Sigmoid colon (tissue), 7 donors: ENCODE measurements around the gene SPOP. TPM values are rescaled to one million over a fixed set of nuclear protein-coding genes. Genes with fewer than 3 reads are reported as not detected.

ENCODE experiments used
- DNase-seq: peaks from one replicate; pipeline ENCODE4 v3.0.0-alpha.2; 2019
- H3K27ac ChIP-seq, 4 donors: fragments of 200-600 bp; sonication (generic); one replicate each; pipeline ENCODE4 v1.5.1; 2016 to 2019; ENCODE audit warnings: mild to moderate bottlenecking in 1 of 4
- H3K27me3 ChIP-seq, 3 donors: fragments of 200-600 bp; sonication (generic); one replicate each; pipeline ENCODE4 v1.5.1; 2019; ENCODE audit warnings: mild to moderate bottlenecking in 1 of 3
- H3K36me3 ChIP-seq, 4 donors: fragments of 200-600 bp; sonication (generic); one replicate each; pipeline ENCODE4 v1.5.1; 2016 to 2019
- H3K4me1 ChIP-seq, 4 donors: fragments of 200-600 bp; sonication (generic); one replicate each; pipeline ENCODE4 v1.5.1; 2017 to 2019
- H3K4me3 ChIP-seq, 4 donors: fragments of 200-600 bp; sonication (generic); one replicate each; pipeline ENCODE4 v1.5.1; 2017 to 2019; ENCODE audit warnings: mild to moderate bottlenecking in 2 of 4, moderate library complexity in 1 of 4
- H3K9me3 ChIP-seq, 4 donors: fragments of 200-600 bp in 3 of 4; sonication (generic) in 3 of 4; one replicate each; pipeline versions ENCODE4 v1.5.1 to v1.6.1; 2013 to 2019
- EP300 ChIP-seq, 4 donors: sonication (generic); formaldehyde crosslinking; IDR thresholded peaks; one replicate each; pipeline ENCODE4 v1.6.1; 2017; ENCODE audit warnings: antibody characterized with exemption in 4 of 4
- POLR2A ChIP-seq, 2 donors: fragments of 450-650 bp; IDR thresholded peaks; one replicate each; pipeline ENCODE4 v1.6.1; 2016; ENCODE audit warnings: antibody characterized with exemption in 2 of 2, mild to moderate bottlenecking in 2 of 2, moderate library complexity in 2 of 2
- POLR2AphosphoS5 ChIP-seq, 4 donors: sonication (generic); formaldehyde crosslinking; IDR thresholded peaks; one replicate each; pipeline ENCODE4 v1.6.1; 2017; ENCODE audit warnings: antibody characterized with exemption in 4 of 4
- WGBS, 2 donors: extraction: QIAGEN DNeasy Blood & Tissue Kit; methylation state at CpG; one replicate each; pipeline ENCODE4 v1.1.7; 2013; 5-methylcytosine and 5-hydroxymethylcytosine counted together
- intact Hi-C: fragments of 100-400 bp; cut with DNase I; formaldehyde crosslinking; loops from one replicate; pipeline ENCODE4 v1.15.1; 2023
- polyA plus RNA-seq, 3 donors: library from polyadenylated mRNA; stranded (reverse); fragments of 200-250 nt; gene quantifications; one replicate each; pipeline ENCODE4 v1.2.3, GENCODE V29; 2013
- total RNA-seq, 4 donors: library from RNA; depleted of rRNA; stranded (reverse); fragments of >200 nt; gene quantifications; one replicate each; pipeline ENCODE4 v1.1.0, GENCODE V29; 2016
- TF ChIP-seq, protein P1 (sequence below), 4 experiments: fragments of 450-650 bp in 3 of 4; fragments of 200-600 bp in 1 of 4; IDR thresholded peaks; one replicate each; pipeline ENCODE4 v1.5.1; 2016 to 2019; ENCODE audit warnings: antibody characterized with exemption in 4 of 4, mild to moderate bottlenecking in 3 of 4, moderate library complexity in 2 of 4
- donor health status: healthy with polysubstance abuse.
- donor health status: Bipolar disorder and iron deficiency.
- donor health status: healthy.

SPOP gene
- total and polyA plus RNA-seq, 7 donors = 33.0 to 332 (median 226) TPM

DNA sequence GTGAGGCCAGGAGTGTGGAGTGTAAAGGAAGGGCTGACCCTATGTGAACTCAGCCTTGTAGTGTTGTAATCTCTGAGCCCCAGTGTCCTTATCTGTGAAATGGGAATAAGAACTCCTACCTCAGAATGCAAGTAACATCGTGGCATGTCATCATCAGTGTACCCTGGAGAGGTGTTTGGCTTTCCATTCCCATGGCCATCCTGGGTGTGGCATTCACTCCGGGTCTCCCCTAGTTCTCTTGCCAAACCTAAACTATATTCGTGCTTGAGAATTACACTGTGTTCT lies 100.3 kb downstream of the SPOP start:
- WGBS, 2 donors = 18 to 63% methylated on average over 3 of the region's 3 CpGs
- no peak for TF ChIP-seq POLR2A (IDR thresholded peaks at IDR 0.05)
- peak in 1 of 4 donors; percentile 5 for TF ChIP-seq POLR2AphosphoS5 (IDR thresholded peaks at IDR 0.05)
- DNase-seq = no peak
- H3K4me3 ChIP-seq = peak overlapping the region; percentile 81 to 85 (median 84)
- H3K27ac ChIP-seq = peak overlapping the region; percentile 85 to 96 (median 90)
- H3K9me3 ChIP-seq = no peaks in the 10 kb centered on the region
- no peaks in the 10 kb centered on the region for H3K27me3 ChIP-seq
- H3K36me3 ChIP-seq = peaks cover 0 to 8% (median 0%) of the 10 kb centered on the region in 4 donors
- peaks cover 0 to 58% (median 52%) of the 10 kb centered on the region in 4 donors for H3K4me1 ChIP-seq
- intact Hi-C loops = loop anchor here (5.0 kb wide), 2 partner anchors 35 to 100 kb away; partner anchors contain the start of gene SPOP

DNA sequence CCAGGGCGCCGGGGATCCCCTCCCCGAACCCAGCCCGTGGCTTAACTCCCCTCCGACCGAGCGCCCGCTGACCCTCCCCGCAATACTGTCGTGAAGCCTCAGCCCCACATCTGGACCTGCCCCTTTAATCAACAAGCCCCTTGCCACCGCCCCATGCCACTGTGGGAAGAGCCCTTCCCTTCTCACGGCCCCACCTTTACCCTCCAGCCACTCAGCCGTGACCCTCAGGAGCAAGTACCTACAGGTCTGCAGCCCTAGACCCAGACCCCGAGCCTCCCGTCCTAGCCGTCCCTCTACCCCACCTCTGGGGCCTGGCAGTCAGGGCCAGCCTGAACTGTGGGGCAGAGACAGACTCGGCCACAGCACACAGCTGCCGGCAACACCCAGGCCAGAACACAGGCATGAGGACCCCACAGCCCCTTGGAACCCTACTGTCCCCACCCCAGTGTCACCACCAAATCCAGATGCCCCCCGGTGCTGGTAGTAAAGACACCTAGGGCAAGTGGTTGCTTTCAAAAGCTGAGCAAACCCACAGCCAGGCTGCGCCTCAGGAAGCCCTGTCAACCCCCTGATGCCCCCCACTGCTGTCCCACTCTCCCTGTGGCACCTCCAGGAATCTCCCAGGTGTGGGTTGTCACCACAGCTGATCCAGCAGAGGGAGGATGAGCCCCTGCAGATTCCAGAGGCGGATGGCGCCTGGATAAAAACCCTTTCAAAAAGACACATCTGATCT lies 100.8 kb downstream of the SPOP start:
- H3K36me3 ChIP-seq = peaks cover 0 to 8% (median 0%) of the 10 kb centered on the region in 4 donors
- peak overlapping the region; percentile 85 to 96 (median 90) for H3K27ac ChIP-seq
- H3K4me1 ChIP-seq = peaks cover 0 to 58% (median 50%) of the 10 kb centered on the region in 4 donors
- peak overlapping the region; percentile 81 to 85 (median 84) for H3K4me3 ChIP-seq
- intact Hi-C loops = loop anchor here (5.0 kb wide), 2 partner anchors 35 to 100 kb away; partner anchors contain the start of gene SPOP
- H3K9me3 ChIP-seq = no peaks in the 10 kb centered on the region
- 17 to 26% methylated on average over 22 of the region's 22 CpGs for WGBS, 2 donors
- no peaks in the 10 kb centered on the region for H3K27me3 ChIP-seq
- TF ChIP-seq EP300 (IDR thresholded peaks at IDR 0.05) (no peak), POLR2AphosphoS5 (IDR thresholded peaks at IDR 0.05) (no peak), POLR2A (IDR thresholded peaks at IDR 0.05) (no peak)
- TF ChIP-seq, protein P1, sequence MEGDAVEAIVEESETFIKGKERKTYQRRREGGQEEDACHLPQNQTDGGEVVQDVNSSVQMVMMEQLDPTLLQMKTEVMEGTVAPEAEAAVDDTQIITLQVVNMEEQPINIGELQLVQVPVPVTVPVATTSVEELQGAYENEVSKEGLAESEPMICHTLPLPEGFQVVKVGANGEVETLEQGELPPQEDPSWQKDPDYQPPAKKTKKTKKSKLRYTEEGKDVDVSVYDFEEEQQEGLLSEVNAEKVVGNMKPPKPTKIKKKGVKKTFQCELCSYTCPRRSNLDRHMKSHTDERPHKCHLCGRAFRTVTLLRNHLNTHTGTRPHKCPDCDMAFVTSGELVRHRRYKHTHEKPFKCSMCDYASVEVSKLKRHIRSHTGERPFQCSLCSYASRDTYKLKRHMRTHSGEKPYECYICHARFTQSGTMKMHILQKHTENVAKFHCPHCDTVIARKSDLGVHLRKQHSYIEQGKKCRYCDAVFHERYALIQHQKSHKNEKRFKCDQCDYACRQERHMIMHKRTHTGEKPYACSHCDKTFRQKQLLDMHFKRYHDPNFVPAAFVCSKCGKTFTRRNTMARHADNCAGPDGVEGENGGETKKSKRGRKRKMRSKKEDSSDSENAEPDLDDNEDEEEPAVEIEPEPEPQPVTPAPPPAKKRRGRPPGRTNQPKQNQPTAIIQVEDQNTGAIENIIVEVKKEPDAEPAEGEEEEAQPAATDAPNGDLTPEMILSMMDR (IDR thresholded peaks at IDR 0.05) = no peak
- no peak for DNase-seq

DNA sequence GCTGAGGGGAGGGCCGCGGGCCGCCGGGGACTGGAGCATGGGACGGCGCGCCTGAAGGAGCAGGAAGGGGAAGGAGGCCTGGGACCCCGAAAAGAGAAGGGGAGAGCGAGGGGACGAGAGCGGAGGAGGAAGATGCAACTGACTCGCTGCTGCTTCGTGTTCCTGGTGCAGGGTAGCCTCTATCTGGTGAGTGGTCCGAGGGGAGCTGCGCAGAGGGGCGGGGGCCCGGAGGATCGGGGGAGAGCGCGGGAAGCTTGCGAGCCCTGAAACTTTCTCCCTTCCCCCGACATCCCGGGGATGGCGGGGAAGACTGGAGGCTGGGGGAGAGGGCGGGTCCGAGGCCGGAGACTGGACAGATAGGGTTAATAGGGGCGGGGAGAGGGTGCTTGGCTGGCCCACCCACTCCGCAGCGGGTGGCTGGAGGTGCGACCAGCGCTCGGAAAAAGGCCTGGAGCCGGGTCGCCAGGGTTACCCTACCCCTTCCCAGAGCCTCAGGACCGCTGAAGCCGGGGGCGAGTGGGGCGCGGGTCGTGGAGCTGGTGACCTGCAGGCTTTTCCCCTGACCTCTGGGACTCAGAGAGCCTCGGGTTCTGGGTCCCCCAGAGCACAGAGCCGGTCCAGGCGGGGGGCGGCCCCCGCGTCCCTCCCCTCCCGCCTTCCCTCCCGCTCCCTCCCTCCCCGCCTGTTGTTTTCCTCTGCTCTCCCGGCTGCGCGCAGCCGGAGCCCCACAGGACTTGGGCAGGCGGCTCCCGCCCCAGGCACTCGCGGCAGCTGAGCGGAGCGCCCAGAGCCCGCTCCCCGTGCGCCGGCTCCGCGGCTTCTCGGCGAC lies 101.6 kb downstream of the SPOP start:
- Histone ChIP-seq H3K9me3 (no peaks in the 10 kb centered on the region), H3K4me1 (peaks cover 0 to 53% (median 49%) of the 10 kb centered on the region in 4 donors), H3K27me3 (no peaks in the 10 kb centered on the region), H3K27ac (peak overlapping the region; percentile 85 to 96 (median 90)), H3K4me3 (peak overlapping the region; percentile 81 to 85 (median 84)), H3K36me3 (peaks cover 0 to 8% (median 0%) of the 10 kb centered on the region in 4 donors)
- intact Hi-C loops = loop anchor here (5.0 kb wide), 2 partner anchors 36 to 101 kb away; partner anchors contain the start of gene SPOP
- peak; percentile 89 for DNase-seq
- peak; percentile 8 to 69 (median 39) for TF ChIP-seq POLR2AphosphoS5 (IDR thresholded peaks at IDR 0.05)
- TF ChIP-seq, protein P1 (IDR thresholded peaks at IDR 0.05) = no peak
- TF ChIP-seq EP300 (IDR thresholded peaks at IDR 0.05) = no peak
- TF ChIP-seq POLR2A (IDR thresholded peaks at IDR 0.05) = peak in 1 of 2 donors; percentile 54
- WGBS, 2 donors = 1% methylated on average over 68 of the region's 68 CpGs

DNA sequence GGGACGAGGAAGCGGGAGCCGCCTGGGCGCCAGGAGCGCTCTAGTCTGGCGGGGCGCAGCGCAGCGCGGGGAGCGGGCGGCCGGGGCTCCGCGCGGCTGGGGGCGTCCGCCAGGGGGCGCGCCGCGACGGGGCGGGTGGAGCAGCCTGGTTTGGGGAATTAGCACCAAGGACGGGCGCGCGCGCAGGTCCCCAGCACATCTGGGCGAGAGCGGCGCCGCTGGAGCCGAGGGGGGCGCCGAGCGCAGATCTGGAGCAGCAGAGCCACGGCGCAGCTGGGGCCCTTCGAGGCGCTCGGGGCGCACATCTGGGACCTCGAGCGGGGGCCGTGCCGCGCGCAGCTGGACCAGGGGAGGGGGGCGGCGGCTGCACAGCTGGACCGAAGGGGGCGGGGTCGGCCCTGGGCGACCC lies 102.2 kb downstream of the SPOP start, which contains the start of gene NXPH3:
Gene NXPH3, plus strand, starts transcription at position 193 of the 409 bp plus-strand sequence. CDS start 349 bp downstream, outside the sequence.
- Histone ChIP-seq H3K27ac (peak within 1 kb of the TSS; percentile 85 to 96 (median 90)), H3K4me1 (peaks cover 0 to 53% (median 49%) of the 10 kb centered on the region in 4 donors), H3K4me3 (peak within 1 kb of the TSS; percentile 81 to 85 (median 84)), H3K9me3 (no peaks in the 10 kb centered on the region), H3K27me3 (no peaks in the 10 kb centered on the region), H3K36me3 (peaks cover 0 to 8% (median 0%) of the 10 kb centered on the region in 4 donors)
- intact Hi-C loops = loop anchor here (5.0 kb wide), 2 partner anchors 37 to 102 kb away; partner anchors contain the start of gene SPOP
- TF ChIP-seq POLR2A (IDR thresholded peaks at IDR 0.05) = no peak
- no peak for TF ChIP-seq EP300 (IDR thresholded peaks at IDR 0.05)
- TF ChIP-seq, protein P1 (IDR thresholded peaks at IDR 0.05) = peak in 1 of 4 experiments; percentile 62
- DNase-seq = peak; percentile 89
- WGBS, 2 donors = 1% methylated on average over 55 of the region's 55 CpGs
